PC-3 (cell line): ENCODE results near the gene CFD. TPM values are rescaled to one million over a fixed set of nuclear protein-coding genes. Genes with fewer than 3 reads are reported as not detected.

ENCODE experiments used
- ATAC-seq: fragments of 200-7000 bp; cut with Tn5 transposase; 2 replicates; pipeline ENCODE4 v1.9.1; 2020; ENCODE audit warnings: mild to moderate bottlenecking, moderate library complexity
- BruUV-seq: library from RNA; stranded (reverse); fragments of 400-500 nt; replicated peaks from 2 replicates; lab custom pipeline; 2021; lab: Mats Ljungman, UMichigan
- CTCF ChIA-PET: fragments of 300-600 bp; sonication (Branson Sonifier 250); formaldehyde crosslinking; loops from one replicate; lab custom pipeline; 2022; ENCODE audit warnings: antibody characterized with exemption; lab: Charles Lee
- POLR2A ChIA-PET: fragments of 300-600 bp; sonication (Branson Sonifier 250); formaldehyde crosslinking; loops from one replicate; lab custom pipeline; 2022; ENCODE audit warnings: antibody characterized with exemption; ENCODE audit not compliant: unreplicated experiment; lab: Charles Lee
- DNase-seq: peaks from one replicate; pipeline ENCODE4 v3.0.0-alpha.2; 2015
- H2AFZ ChIP-seq: fragments of 300-600 bp; sonication (generic); 2 replicates; pipeline ENCODE4 v1.6.0; 2016; ENCODE audit warnings: antibody characterized with exemption, low read length
- H3F3A ChIP-seq: fragments of 300-600 bp; sonication (generic); one replicate; pipeline ENCODE4 v1.6.0; 2017; ENCODE audit warnings: antibody characterized with exemption, low read length, control low read depth, mild to moderate bottlenecking; ENCODE audit not compliant: unreplicated experiment
- H3K27ac ChIP-seq: fragments of 300-600 bp; sonication (generic); 2 replicates; pipeline ENCODE4 v1.5.1; 2016; ENCODE audit warnings: mild to moderate bottlenecking, low read length
- H3K27me3 ChIP-seq: fragments of 300-600 bp; sonication (generic); 2 replicates; pipeline ENCODE4 v1.6.1; 2016; ENCODE audit warnings: low read length, mixed read lengths
- H3K36me3 ChIP-seq: fragments of 300-600 bp; sonication (generic); 2 replicates; pipeline ENCODE4 v1.6.1; 2016; ENCODE audit warnings: low read depth, mixed run types, low read length, mixed read lengths
- H3K4me1 ChIP-seq: fragments of 300-600 bp; sonication (generic); 2 replicates; pipeline ENCODE4 v1.5.1; 2016; ENCODE audit warnings: low read length; ENCODE audit not compliant: insufficient read depth
- H3K4me2 ChIP-seq: fragments of 300-600 bp; sonication (generic); 2 replicates; pipeline ENCODE4 v1.6.0; 2016; ENCODE audit warnings: low read length
- H3K4me3 ChIP-seq: fragments of 300-600 bp; sonication (generic); 2 replicates; pipeline ENCODE4 v1.5.1; 2016; ENCODE audit warnings: mild to moderate bottlenecking, low read length, mixed read lengths
- H3K79me2 ChIP-seq: fragments of 300-600 bp; sonication (generic); 2 replicates; pipeline ENCODE4 v1.6.1; 2017; ENCODE audit warnings: low read length, mixed read lengths
- H3K9ac ChIP-seq: fragments of 300-600 bp; sonication (generic); 2 replicates; pipeline ENCODE4 v1.6.0; 2016; ENCODE audit warnings: mild to moderate bottlenecking, low read length
- H3K9me2 ChIP-seq: fragments of 300-600 bp; sonication (generic); replicated peaks from 2 replicates; pipeline ENCODE4 v1.6.1; 2016; ENCODE audit warnings: mixed run types, low read length, mixed read lengths
- H3K9me3 ChIP-seq: fragments of 300-600 bp; sonication (generic); 2 replicates; pipeline ENCODE4 v1.6.1; 2016; ENCODE audit warnings: low read length, mixed read lengths
- H4K20me1 ChIP-seq: fragments of 300-600 bp; sonication (generic); 2 replicates; pipeline ENCODE4 v1.6.1; 2016; ENCODE audit warnings: low read length, mixed read lengths
- EZH2 ChIP-seq: fragments of 300-600 bp; sonication (generic); IDR thresholded peaks from one replicate; pipeline ENCODE4 v1.6.1; 2017; ENCODE audit warnings: antibody characterized with exemption, mild to moderate bottlenecking, low read length; ENCODE audit not compliant: unreplicated experiment
- EZH2phosphoT487 ChIP-seq: fragments of 300-600 bp; sonication (generic); IDR thresholded peaks from 2 replicates; pipeline ENCODE4 v1.6.1; 2018; ENCODE audit warnings: mild to moderate bottlenecking, antibody characterized with exemption, low read length, borderline replicate concordance
- intact Hi-C: fragments of 100-400 bp; cut with micrococcal nuclease; formaldehyde crosslinking; loops from 2 replicates; pipeline ENCODE4 v1.9.0; 2023
- total RNA-seq: library from RNA; depleted of rRNA; stranded (reverse); fragments of >200 nt; gene quantifications from 2 replicates; pipeline ENCODE4 v1.2.3, GENCODE V29; 2014
- TF ChIP-seq, protein P1 (sequence below): fragments of 300-600 bp; sonication (generic); conservative IDR thresholded peaks from 2 replicates; pipeline ENCODE4 v1.5.1; 2017; ENCODE audit warnings: antibody characterized with exemption, low read depth, mild to moderate bottlenecking, low read length

Gene CFD
- total RNA-seq, 1 experiment from 2014 or later = 22.4 TPM

GRCh38 chr19:879711-880438 lies 20.4 kb downstream of the CFD start:
- no peak for TF ChIP-seq EZH2
- no peak for TF ChIP-seq EZH2phosphoT487
- TF ChIP-seq, protein P1, sequence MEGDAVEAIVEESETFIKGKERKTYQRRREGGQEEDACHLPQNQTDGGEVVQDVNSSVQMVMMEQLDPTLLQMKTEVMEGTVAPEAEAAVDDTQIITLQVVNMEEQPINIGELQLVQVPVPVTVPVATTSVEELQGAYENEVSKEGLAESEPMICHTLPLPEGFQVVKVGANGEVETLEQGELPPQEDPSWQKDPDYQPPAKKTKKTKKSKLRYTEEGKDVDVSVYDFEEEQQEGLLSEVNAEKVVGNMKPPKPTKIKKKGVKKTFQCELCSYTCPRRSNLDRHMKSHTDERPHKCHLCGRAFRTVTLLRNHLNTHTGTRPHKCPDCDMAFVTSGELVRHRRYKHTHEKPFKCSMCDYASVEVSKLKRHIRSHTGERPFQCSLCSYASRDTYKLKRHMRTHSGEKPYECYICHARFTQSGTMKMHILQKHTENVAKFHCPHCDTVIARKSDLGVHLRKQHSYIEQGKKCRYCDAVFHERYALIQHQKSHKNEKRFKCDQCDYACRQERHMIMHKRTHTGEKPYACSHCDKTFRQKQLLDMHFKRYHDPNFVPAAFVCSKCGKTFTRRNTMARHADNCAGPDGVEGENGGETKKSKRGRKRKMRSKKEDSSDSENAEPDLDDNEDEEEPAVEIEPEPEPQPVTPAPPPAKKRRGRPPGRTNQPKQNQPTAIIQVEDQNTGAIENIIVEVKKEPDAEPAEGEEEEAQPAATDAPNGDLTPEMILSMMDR = no peak
- Histone ChIP-seq H3K4me2 (no peak overlapping the region), H3K27ac (no peak overlapping the region), H4K20me1 (no peaks in the 10 kb centered on the region), H3K9ac (no peak overlapping the region), H3K79me2 (no peaks in the 10 kb centered on the region), H3K4me3 (no peak overlapping the region), H2AFZ (no peak overlapping the region), H3K9me3 (no peaks in the 10 kb centered on the region), H3K4me1 (peaks cover 9% of the 10 kb centered on the region; the same call in 1 of the 2 replicates), H3K36me3 (peaks cover 5% of the 10 kb centered on the region; the same call in 1 of the 2 replicates), H3K9me2 (no peaks in the 10 kb centered on the region), H3F3A (no peaks in the 10 kb centered on the region), H3K27me3 (no peaks in the 10 kb centered on the region)
- ChIA-PET POLR2A (no interaction called here), CTCF (no interaction called here)
- no TSS peak for BruUV-seq
- intact Hi-C loops = no loop called here
- ATAC-seq (no peak), DNase-seq (no peak)

- POLR2A ChIA-PET = no interaction called here
- Histone ChIP-seq H3K4me1 (peaks cover 9% of the 10 kb centered on the region; the same call in 1 of the 2 replicates), H3K4me2 (no peak overlapping the region), H3K4me3 (no peak overlapping the region), H3K27ac (no peak overlapping the region), H4K20me1 (no peaks in the 10 kb centered on the region), H3K27me3 (no peaks in the 10 kb centered on the region), H3K9me2 (no peaks in the 10 kb centered on the region), H3K79me2 (no peaks in the 10 kb centered on the region), H2AFZ (no peak overlapping the region), H3K9ac (no peak overlapping the region), H3F3A (no peaks in the 10 kb centered on the region), H3K9me3 (no peaks in the 10 kb centered on the region), H3K36me3 (peaks cover 5% of the 10 kb centered on the region; the same call in 1 of the 2 replicates)
- no TSS peak for BruUV-seq
- ATAC-seq (no peak), DNase-seq (no peak)
- CTCF ChIA-PET = no interaction called here
- TF ChIP-seq EZH2 = no peak
- TF ChIP-seq EZH2phosphoT487 = no peak
- TF ChIP-seq, protein P1 = no peak
- intact Hi-C loops = no loop called here
These were observed 22.1 kb downstream of the CFD start for GRCh38 chr19:881385-882071.
